GM12872 (cell line): ENCODE results near the gene MSTO1.
A peak's percentile ranks its signal among the peaks of the same experiment; 100 is the strongest.

ENCODE experiments used
- TF ChIP-seq, protein P1 (sequence below): IDR thresholded peaks from 3 replicates; pipeline ENCODE4 v1.5.1; 2011; ENCODE audit warnings: low read depth, mild to moderate bottlenecking, low read length, moderate library complexity; ENCODE audit not compliant: insufficient read depth

MSTO1 gene

GRCh38 chr1:155609515-155610256 lies at the start of gene MSTO1:
TSS of gene MSTO1 (plus strand) at chr1:155610218. CDS start at chr1:155610249, 31 bp downstream.
- TF ChIP-seq, protein P1, sequence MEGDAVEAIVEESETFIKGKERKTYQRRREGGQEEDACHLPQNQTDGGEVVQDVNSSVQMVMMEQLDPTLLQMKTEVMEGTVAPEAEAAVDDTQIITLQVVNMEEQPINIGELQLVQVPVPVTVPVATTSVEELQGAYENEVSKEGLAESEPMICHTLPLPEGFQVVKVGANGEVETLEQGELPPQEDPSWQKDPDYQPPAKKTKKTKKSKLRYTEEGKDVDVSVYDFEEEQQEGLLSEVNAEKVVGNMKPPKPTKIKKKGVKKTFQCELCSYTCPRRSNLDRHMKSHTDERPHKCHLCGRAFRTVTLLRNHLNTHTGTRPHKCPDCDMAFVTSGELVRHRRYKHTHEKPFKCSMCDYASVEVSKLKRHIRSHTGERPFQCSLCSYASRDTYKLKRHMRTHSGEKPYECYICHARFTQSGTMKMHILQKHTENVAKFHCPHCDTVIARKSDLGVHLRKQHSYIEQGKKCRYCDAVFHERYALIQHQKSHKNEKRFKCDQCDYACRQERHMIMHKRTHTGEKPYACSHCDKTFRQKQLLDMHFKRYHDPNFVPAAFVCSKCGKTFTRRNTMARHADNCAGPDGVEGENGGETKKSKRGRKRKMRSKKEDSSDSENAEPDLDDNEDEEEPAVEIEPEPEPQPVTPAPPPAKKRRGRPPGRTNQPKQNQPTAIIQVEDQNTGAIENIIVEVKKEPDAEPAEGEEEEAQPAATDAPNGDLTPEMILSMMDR, result no peak

DNA sequence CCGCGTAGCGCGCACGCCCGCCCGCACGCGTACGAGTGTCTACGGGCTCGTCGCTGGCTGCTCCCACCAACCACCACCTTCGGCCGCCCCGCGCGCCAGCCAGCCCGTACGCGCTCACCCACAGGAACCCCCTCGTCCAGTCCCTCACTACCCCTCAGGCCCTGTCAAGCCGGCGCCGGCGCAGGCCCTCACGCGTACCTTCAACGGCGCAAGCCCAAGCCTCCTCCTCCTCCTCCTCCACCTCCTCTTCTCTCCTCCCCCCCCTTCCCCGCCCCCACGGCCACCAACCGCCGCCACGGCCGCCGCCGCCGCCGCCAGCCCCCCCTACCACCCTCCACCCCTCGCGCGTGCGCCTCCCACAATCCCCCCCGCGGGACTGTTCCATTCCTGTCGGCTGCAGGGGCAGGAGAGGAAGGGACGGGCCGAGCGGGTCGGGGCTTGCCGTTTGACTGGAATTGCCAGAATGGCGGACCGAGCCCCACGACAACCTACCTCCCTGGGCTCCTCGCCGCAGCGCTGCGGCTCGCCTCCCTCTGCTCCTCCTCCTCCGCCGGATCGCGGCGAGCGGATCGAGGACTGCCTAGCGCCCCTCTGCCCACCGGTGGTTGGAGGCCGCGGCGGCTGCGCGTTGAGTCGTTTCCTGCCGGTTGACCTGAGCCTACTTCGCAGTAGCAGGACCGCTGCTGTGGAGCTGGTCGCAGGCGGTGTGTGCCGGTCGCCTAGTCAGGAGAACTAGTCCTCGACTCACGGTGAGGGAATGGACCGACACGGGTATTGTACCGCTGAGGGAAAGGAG lies 47.2 kb upstream of the MSTO1 start, which contains the start of gene ASH1L:
ASH1L (minus strand) TSS at position 223 of the 796 bp plus-strand sequence. CDS start 41,284 bp downstream, outside the sequence.
- TF ChIP-seq, protein P1, result no peak

DNA sequence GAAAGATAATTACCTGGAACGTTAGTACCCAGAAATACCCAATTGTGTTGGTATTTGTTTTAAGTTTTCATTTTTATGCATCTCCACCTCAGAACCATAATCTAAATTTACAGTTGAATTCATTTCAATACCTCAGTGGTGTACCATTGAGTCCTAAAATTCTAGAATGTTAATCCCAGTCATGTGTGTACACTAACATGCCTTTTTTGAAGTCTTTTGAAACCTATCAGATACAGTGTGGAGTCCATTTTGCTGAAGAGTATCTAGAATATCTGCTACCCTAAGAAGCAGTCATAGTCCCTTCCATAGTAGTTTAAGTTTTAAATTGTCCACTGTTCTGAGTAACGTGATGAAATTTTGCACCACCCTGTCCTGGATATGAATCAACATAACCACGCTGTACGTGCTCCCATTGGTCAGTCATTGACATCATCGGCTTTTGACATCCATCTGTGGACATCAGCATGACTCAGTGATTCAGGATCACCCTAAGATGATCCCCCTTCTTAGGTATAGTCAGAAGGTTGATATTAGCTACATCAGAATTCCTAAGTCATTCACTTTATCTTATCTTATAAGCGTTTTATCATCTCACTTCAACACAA lies 39.9 kb upstream of the MSTO1 start:
- TF ChIP-seq, protein P1, result no peak

DNA sequence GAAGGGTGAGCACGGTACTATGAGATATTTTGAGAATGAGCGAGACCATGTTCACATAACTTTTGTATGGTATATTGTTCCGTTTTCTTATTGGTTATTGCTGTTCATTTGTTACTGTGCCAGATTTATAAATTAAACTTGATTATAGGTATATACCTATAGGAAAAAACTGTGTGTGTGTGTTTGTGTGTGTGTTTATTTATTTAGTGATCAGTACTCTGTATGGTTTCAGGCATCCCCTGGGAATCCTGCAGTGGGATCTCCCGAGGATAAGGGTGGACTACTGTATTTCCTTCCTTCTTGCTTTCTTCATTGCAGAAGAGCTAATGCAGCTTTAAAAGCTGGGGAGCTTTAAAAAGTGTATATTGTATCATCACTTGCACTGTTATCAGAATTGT lies 39.4 kb upstream of the MSTO1 start:
- TF ChIP-seq, protein P1, result no peak

DNA sequence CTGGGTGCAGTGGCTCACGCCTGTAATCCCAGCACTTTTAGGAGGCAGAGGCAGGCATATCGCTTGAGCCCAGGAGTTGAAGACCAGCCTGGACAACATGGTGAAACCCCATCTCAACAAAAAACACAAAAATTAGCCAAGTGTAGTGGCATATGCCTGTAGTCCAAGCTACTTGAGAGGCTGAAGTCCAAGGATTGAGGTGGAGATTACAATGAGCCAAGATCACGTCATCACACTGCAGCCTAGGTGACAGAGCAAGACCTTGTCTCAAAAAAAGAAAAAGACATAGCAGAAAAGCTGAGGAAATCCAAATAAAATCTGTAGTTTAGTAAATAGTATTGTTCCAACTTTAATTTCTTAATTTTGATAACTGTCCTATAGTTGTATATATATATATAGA lies 35.9 kb upstream of the MSTO1 start:
- TF ChIP-seq, protein P1, result no peak

DNA sequence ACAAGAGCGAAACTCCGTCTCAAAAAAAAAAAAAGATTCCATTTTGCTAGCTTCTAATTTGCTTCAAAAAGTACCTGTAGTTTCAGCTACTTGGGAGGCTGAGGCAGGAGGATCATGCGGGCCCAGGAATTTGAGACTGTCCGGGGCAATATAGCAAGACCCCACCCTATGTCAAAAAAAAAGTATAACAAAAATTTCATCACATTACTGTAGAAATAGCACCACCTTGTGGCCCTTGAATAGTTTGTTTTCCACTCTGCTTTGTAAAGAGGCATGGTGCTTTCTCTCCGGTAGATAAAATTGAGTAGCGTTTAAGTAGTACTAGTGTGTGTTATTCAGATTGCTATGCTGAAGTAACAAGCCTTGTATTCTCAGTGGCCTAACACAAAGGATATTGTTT lies 18.2 kb upstream of the MSTO1 start:
- TF ChIP-seq, protein P1, result peak; percentile 38; the same call in 1 of the 3 replicates

- TF ChIP-seq, protein P1, result no peak
These were observed 13.2 kb upstream of the MSTO1 start for GRCh38 chr1:155596864-155597263.
